GM13976 (cell line): Measurements from ENCODE around the gene LRRC1.
"Not testable (repeated sequence)": the region's sequence is repeated elsewhere in the genome, so short reads cannot be mapped to it uniquely, and the experiment has no call there.

ENCODE experiments used
- DNase-seq: peaks from one replicate; pipeline ENCODE4 v3.0.0; 2012; ENCODE audit warnings: low spot score
- CTCF ChIP-seq: IDR thresholded peaks from 2 replicates; pipeline ENCODE4 v1.5.1; 2012; ENCODE audit warnings: borderline replicate concordance, mild to moderate bottlenecking; ENCODE audit not compliant: insufficient read depth; ENCODE audit errors: extremely low read depth, missing control alignments, control extremely low read depth
- in situ Hi-C: fragments of 300-500 bp; cut with MboI; formaldehyde crosslinking; loops from one replicate; pipeline ENCODE4 v1.12.0; 2022; ENCODE audit warnings: low sequenced_read_pairs, mixed read lengths, inconsistent platforms; ENCODE audit not compliant: unreplicated experiment

Gene LRRC1

GRCh38 chr6:53802582-53802981 lies 7.8 kb downstream of the LRRC1 start:
- in situ Hi-C loops, result no loop called here
- no peak for TF ChIP-seq CTCF

GRCh38 chr6:53803081-53803860 lies 8.5 kb downstream of the LRRC1 start:
- DNase-seq, result no peak
- no peak for TF ChIP-seq CTCF
- in situ Hi-C loops, result no loop called here

More at GRCh38 chr6:53802582-53802981, 7.8 kb downstream of the LRRC1 start:
- DNase-seq, result no peak

- no peak for DNase-seq
- TF ChIP-seq CTCF, result no peak
- in situ Hi-C loops, result no loop called here
Observed at GRCh38 chr6:53805016-53805415, 10.2 kb downstream of the LRRC1 start.

- in situ Hi-C loops, result no loop called here
Observed at GRCh38 chr6:53805725-53806124, 10.9 kb downstream of the LRRC1 start.

GRCh38 chr6:53807606-53808005 lies 12.8 kb downstream of the LRRC1 start:
- DNase-seq, in situ Hi-C loops: not testable (repeated sequence)

More at GRCh38 chr6:53805725-53806124, 10.9 kb downstream of the LRRC1 start:
- TF ChIP-seq CTCF, result no peak
- no peak for DNase-seq

- in situ Hi-C loops, result no loop called here
- DNase-seq, result no peak
- no peak for TF ChIP-seq CTCF
Observed at GRCh38 chr6:53808302-53808881, 13.6 kb downstream of the LRRC1 start.

- no peak for DNase-seq
- in situ Hi-C loops, result no loop called here
Observed at GRCh38 chr6:53809691-53810090, 14.9 kb downstream of the LRRC1 start.

More at GRCh38 chr6:53809691-53810090, 14.9 kb downstream of the LRRC1 start:
- TF ChIP-seq CTCF, result no peak
